GM12872 (cell line): Measurements from ENCODE around the gene PTPRN.

ENCODE experiments used
- TF ChIP-seq, protein P1 (sequence below): IDR thresholded peaks from 3 replicates; pipeline ENCODE4 v1.5.1; 2011; ENCODE audit warnings: low read depth, mild to moderate bottlenecking, low read length, moderate library complexity; ENCODE audit not compliant: insufficient read depth

The PTPRN gene

GRCh38 chr2:219282943-219283581 lies 26.1 kb downstream of the PTPRN start:
- TF ChIP-seq, protein P1, sequence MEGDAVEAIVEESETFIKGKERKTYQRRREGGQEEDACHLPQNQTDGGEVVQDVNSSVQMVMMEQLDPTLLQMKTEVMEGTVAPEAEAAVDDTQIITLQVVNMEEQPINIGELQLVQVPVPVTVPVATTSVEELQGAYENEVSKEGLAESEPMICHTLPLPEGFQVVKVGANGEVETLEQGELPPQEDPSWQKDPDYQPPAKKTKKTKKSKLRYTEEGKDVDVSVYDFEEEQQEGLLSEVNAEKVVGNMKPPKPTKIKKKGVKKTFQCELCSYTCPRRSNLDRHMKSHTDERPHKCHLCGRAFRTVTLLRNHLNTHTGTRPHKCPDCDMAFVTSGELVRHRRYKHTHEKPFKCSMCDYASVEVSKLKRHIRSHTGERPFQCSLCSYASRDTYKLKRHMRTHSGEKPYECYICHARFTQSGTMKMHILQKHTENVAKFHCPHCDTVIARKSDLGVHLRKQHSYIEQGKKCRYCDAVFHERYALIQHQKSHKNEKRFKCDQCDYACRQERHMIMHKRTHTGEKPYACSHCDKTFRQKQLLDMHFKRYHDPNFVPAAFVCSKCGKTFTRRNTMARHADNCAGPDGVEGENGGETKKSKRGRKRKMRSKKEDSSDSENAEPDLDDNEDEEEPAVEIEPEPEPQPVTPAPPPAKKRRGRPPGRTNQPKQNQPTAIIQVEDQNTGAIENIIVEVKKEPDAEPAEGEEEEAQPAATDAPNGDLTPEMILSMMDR, result no peak

- TF ChIP-seq, protein P1, result no peak
These were observed 26.8 kb downstream of the PTPRN start for GRCh38 chr2:219282375-219282774.

GRCh38 chr2:219281588-219281987 lies 27.6 kb downstream of the PTPRN start:
- TF ChIP-seq, protein P1, result no peak

DNA sequence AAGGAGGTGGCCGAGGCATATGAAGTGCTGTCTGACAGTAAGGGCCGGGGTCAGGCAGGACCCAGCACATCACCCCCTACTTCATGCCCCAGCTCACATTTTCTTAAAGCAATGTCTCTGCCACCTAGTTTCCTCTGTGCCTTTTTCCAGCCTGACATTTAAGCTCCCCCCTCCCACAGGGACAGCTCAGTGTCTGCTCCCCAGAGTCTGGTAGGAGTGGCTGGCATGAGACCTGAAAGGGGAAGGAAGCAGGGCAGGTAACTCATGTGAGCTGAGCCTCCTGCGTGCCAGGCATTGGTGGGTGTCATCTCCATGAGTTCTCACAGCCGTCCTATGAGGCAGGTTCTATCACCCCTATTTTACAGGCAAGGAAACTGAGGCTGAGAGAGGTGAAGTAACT lies 28.6 kb downstream of the PTPRN start:
- TF ChIP-seq, protein P1, result no peak

GRCh38 chr2:219279916-219280516 lies 29.2 kb downstream of the PTPRN start:
- TF ChIP-seq, protein P1, result peak; percentile 51

- TF ChIP-seq, protein P1, result no peak
These were observed 29.9 kb downstream of the PTPRN start, which contains the start of gene DNAJB2 for GRCh38 chr2:219279151-219279915. TSS of gene DNAJB2 (plus strand) at chr2:219279366. CDS start at chr2:219279834, 468 bp downstream.

DNA sequence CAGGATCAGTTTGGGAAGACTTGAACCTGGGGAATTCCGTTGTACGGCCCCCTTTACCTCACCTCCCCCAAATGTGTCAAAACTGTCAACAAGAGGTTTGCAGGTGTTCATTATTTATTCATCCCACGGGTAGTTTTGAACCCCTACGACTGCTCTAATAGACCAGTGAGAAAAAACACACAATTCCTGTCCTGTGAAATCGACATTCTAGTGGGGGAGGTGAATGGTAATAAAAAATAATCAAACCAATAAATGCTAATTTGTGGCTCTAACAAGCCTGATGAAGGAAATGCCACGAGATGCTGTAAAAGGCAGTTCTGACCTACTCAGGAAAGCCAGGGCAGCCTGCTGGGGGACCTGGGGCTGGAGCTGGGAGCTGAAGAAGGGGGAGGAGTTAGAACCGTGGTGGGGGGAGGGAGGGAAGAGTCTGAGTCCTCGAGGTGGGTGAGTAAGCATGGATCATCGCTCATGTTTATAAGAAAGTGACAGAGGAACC lies 30.5 kb downstream of the PTPRN start:
- TF ChIP-seq, protein P1, result no peak
